Upper lobe of left lung (tissue), 6 donors: ENCODE measurements around the gene STAU1. TPM values are rescaled to one million over a fixed set of nuclear protein-coding genes. Genes with fewer than 3 reads are reported as not detected.
"Not testable (repeated sequence)": the region's sequence is repeated elsewhere in the genome, so short reads cannot be mapped to it uniquely, and the experiment has no call there.

ENCODE experiments used
- ATAC-seq, 2 donors: fragments of 200-7000 bp; cut with Tn5 transposase; one replicate each; pipeline ENCODE4 v1.9.1; 2022; ENCODE audit warnings: mild to moderate bottlenecking in 2 of 2, moderate library complexity in 2 of 2; ENCODE audit not compliant: low FRiP score in 2 of 2
- DNase-seq, 2 donors: peaks; one replicate each; pipeline ENCODE4 v3.0.0-alpha.2; 2019 to 2020
- H3K27ac ChIP-seq, 4 donors: fragments of 200-600 bp; sonication (generic); one replicate each; pipeline ENCODE4 v1.5.1; 2016 to 2019
- H3K27me3 ChIP-seq, 4 donors: fragments of 200-600 bp; sonication (generic); one replicate each; pipeline ENCODE4 v1.5.1; 2017 to 2019
- H3K36me3 ChIP-seq, 4 donors: fragments of 200-600 bp; sonication (generic); one replicate each; pipeline ENCODE4 v1.5.1; 2016 to 2019
- H3K4me1 ChIP-seq, 4 donors: fragments of 200-600 bp; sonication (generic); one replicate each; pipeline ENCODE4 v1.5.1; 2018 to 2019
- H3K4me3 ChIP-seq, 4 donors: fragments of 200-600 bp; sonication (generic); one replicate each; pipeline ENCODE4 v1.5.1; 2017 to 2019; ENCODE audit warnings: mild to moderate bottlenecking in 2 of 4, moderate library complexity in 1 of 4
- H3K9me3 ChIP-seq, 4 donors: fragments of 200-600 bp; sonication (generic); one replicate each; pipeline ENCODE4 v1.5.1; 2018 to 2019
- EP300 ChIP-seq, 4 donors: sonication (generic); formaldehyde crosslinking; IDR thresholded peaks; one replicate each; pipeline ENCODE4 v1.5.1; 2017; ENCODE audit warnings: antibody characterized with exemption in 4 of 4, control low read depth in 2 of 4
- POLR2A ChIP-seq, 4 donors: fragments of 450-650 bp; IDR thresholded peaks; one replicate each; pipeline ENCODE4 v1.5.1; 2016 to 2017; ENCODE audit warnings: antibody characterized with exemption in 4 of 4, mild to moderate bottlenecking in 2 of 4
- POLR2AphosphoS5 ChIP-seq, 2 donors: sonication (generic); formaldehyde crosslinking; IDR thresholded peaks; one replicate each; pipeline ENCODE4 v1.5.1; 2017; ENCODE audit warnings: antibody characterized with exemption in 2 of 2
- WGBS, 2 donors: methylation state at CpG; one replicate each; pipeline ENCODE4 v1.1.5; 2017 to 2018; 5-methylcytosine and 5-hydroxymethylcytosine counted together
- total RNA-seq, 6 donors: library from RNA; depleted of rRNA in 4 of 6; stranded (reverse); fragments of >200 nt in 4 of 6; gene quantifications; one replicate each; pipeline versions ENCODE4 v1.1.0 to v1.2.1, GENCODE V29; 2016 to 2021
- TF ChIP-seq, protein P1 (sequence below), 6 experiments: fragments of 450-650 bp in 4 of 6; fragments of 200-600 bp in 2 of 6; sonication (generic) in 2 of 6; IDR thresholded peaks; one replicate each; pipeline ENCODE4 v1.5.1; 2016 to 2019; ENCODE audit warnings: antibody characterized with exemption in 6 of 6
- donor health status: DM: no; HTN: no; CAD: no; lungs with moderate emphysema.
- donor health status: DM: no; HTN: yes; CAD: no; lungs with severe emphysema.

The STAU1 gene
- total RNA-seq, 6 donors from 2014 or later, result 69.1 to 97.7 (median 73.5) TPM

DNA sequence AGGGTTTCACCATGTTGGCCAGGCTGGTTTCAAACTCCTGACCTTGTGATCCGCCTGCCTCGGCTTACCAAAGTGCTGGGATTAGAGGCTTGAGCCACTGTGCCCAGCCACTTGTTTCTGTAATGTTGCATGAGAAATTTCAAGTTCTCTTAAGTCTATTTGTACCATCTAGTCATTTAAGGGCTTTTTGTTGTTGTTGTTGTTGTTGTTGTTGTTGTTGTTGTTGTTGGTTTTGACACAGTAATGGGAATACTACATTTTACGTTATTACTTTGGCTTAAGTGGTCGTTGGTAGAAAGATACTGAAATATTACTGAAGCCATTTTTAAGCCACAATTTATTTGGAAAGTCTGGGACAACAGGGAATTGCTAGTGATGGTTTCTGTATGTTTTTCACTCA is 90.0 kb downstream of the STAU1 start:
- H3K27ac ChIP-seq, result no peak overlapping the region
- DNase-seq (no peak), ATAC-seq (no peak)
- H3K4me3 ChIP-seq, result no peak overlapping the region
- peaks cover 0 to 5% (median 1%) of the 10 kb centered on the region in 4 donors for H3K4me1 ChIP-seq
- H3K9me3 ChIP-seq, result no peaks in the 10 kb centered on the region
- no peaks in the 10 kb centered on the region for H3K27me3 ChIP-seq
- peaks cover 32 to 86% (median 43%) of the 10 kb centered on the region in 4 donors for H3K36me3 ChIP-seq
- TF ChIP-seq POLR2AphosphoS5 (IDR thresholded peaks at IDR 0.05), result no peak
- TF ChIP-seq, protein P1, sequence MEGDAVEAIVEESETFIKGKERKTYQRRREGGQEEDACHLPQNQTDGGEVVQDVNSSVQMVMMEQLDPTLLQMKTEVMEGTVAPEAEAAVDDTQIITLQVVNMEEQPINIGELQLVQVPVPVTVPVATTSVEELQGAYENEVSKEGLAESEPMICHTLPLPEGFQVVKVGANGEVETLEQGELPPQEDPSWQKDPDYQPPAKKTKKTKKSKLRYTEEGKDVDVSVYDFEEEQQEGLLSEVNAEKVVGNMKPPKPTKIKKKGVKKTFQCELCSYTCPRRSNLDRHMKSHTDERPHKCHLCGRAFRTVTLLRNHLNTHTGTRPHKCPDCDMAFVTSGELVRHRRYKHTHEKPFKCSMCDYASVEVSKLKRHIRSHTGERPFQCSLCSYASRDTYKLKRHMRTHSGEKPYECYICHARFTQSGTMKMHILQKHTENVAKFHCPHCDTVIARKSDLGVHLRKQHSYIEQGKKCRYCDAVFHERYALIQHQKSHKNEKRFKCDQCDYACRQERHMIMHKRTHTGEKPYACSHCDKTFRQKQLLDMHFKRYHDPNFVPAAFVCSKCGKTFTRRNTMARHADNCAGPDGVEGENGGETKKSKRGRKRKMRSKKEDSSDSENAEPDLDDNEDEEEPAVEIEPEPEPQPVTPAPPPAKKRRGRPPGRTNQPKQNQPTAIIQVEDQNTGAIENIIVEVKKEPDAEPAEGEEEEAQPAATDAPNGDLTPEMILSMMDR (IDR thresholded peaks at IDR 0.05), result no peak
- no peak for TF ChIP-seq POLR2A (IDR thresholded peaks at IDR 0.05)
- no peak for TF ChIP-seq EP300 (IDR thresholded peaks at IDR 0.05)
- WGBS, 2 donors, result 97 to 98% methylated on average over 4 of the region's 4 CpGs

DNA sequence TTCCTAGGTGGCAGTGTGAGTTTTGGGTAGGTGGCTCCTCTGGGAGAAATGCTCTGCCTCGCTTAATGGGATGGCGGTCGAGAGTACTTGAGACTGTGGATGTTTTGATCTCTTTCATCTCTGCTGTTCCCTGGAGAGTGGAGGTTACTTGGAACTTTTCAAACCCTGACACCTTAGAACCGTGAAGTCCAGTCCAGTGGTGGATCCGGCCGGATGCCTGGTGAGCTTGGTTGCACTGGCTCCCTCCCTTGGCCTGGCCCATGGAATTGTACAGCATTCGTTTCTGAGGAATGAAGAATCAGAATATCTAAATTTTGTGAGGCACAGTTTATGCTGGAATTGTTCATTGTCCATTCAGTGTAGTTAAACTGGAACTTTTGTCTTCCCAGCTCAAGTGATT is 91.0 kb downstream of the STAU1 start:
- H3K36me3 ChIP-seq, result peaks cover 26 to 86% (median 40%) of the 10 kb centered on the region in 4 donors
- H3K4me3 ChIP-seq, result no peak overlapping the region
- no peaks in the 10 kb centered on the region for H3K9me3 ChIP-seq
- no peak for TF ChIP-seq POLR2A (IDR thresholded peaks at IDR 0.05)
- TF ChIP-seq, protein P1 (IDR thresholded peaks at IDR 0.05), result no peak
- WGBS, 2 donors, result 90 to 93% methylated on average over 7 of the region's 7 CpGs
- H3K27me3 ChIP-seq, result no peaks in the 10 kb centered on the region
- ATAC-seq (no peak), DNase-seq (no peak)
- H3K4me1 ChIP-seq, result peaks cover 0 to 5% (median 1%) of the 10 kb centered on the region in 4 donors
- H3K27ac ChIP-seq, result no peak overlapping the region

DNA sequence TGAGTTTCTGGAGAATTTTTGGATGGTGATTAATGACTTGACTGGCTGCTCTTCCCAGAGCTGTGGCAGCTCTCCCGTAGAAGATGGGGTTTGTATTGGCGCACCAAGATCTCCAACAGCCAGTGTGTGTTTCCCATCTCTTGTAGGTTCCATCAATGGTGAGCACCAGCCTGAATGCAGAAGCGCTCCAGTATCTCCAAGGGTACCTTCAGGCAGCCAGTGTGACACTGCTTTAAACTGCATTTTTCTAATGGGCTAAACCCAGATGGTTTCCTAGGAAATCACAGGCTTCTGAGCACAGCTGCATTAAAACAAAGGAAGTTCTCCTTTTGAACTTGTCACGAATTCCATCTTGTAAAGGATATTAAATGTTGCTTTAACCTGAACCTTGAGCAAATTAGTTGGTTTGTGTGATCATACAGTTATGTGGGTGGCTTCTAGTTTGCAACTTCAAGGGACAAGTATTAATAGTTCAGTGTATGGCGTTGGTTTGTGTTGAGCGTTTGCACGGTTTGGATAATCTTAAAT is 91.9 kb downstream of the STAU1 start:
- Histone ChIP-seq H3K36me3 (peaks cover 33 to 86% (median 44%) of the 10 kb centered on the region in 4 donors), H3K27me3 (no peaks in the 10 kb centered on the region), H3K4me1 (peaks cover 0 to 5% (median 1%) of the 10 kb centered on the region in 4 donors), H3K27ac (no peak overlapping the region), H3K4me3 (no peak overlapping the region), H3K9me3 (no peaks in the 10 kb centered on the region)
- 91 to 93% methylated on average over 7 of the region's 7 CpGs for WGBS, 2 donors
- DNase-seq (no peak), ATAC-seq (no peak)
- no peak for TF ChIP-seq POLR2AphosphoS5 (IDR thresholded peaks at IDR 0.05)
- TF ChIP-seq EP300 (IDR thresholded peaks at IDR 0.05), result no peak
- TF ChIP-seq, protein P1 (IDR thresholded peaks at IDR 0.05), result no peak
- TF ChIP-seq POLR2A (IDR thresholded peaks at IDR 0.05), result no peak

DNA sequence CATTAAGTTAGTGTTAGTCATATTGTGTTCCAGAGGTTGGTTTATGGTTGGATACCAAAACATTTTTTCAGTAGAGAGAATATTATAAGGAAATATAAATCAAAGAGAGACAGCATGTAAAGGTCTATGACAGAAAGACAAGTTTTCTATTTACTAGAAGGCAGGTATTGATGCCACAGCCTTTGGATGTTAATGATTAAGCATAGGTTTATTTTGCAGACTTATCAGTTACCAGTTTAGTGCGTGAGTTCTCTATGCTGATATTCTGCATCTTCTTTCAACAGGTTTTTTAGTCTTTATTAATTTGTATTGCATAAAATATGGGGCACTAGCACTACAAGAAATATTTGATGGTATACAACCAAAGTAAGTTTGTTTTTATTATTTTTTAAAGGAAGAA is 96.4 kb downstream of the STAU1 start:
- no peak for DNase-seq
- H3K4me3 ChIP-seq, result no peak overlapping the region
- no peaks in the 10 kb centered on the region for H3K4me1 ChIP-seq
- peaks cover 38 to 99% (median 69%) of the 10 kb centered on the region in 4 donors for H3K36me3 ChIP-seq
- no peak overlapping the region for H3K27ac ChIP-seq
- ATAC-seq, result no peak
- no peaks in the 10 kb centered on the region for H3K27me3 ChIP-seq
- 92 to 100% methylated on average over 1 of the region's 1 CpG for WGBS, 2 donors
- no peaks in the 10 kb centered on the region for H3K9me3 ChIP-seq
- TF ChIP-seq POLR2AphosphoS5 (IDR thresholded peaks at IDR 0.05), result no peak
- TF ChIP-seq, protein P1 (IDR thresholded peaks at IDR 0.05), result no peak

DNA sequence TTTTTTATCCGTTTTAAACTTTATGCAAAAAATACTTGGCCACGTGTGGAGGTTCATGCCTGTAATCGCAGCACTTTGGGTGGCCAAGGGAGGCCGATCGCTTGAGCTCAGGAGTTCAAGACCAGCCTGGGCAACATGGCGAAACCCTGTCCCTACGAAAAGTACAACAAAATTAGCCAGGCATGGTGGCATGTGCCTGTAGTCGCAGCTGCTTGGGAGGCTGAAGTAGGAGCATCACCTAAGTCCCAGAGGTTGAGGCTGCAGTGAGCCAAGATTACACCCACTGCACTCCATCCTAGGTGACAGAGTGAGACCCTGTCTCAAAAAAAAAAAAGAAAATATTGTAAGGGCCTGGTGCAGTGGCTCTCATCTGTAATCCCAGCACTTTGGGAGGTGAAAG is 97.0 kb downstream of the STAU1 start:
- H3K27me3 ChIP-seq, result no peaks in the 10 kb centered on the region
- H3K36me3 ChIP-seq, result peaks cover 31 to 99% (median 72%) of the 10 kb centered on the region in 4 donors
- H3K27ac ChIP-seq, result no peak overlapping the region
- no peaks in the 10 kb centered on the region for H3K4me1 ChIP-seq
- H3K4me3 ChIP-seq, result no peak overlapping the region
- no peak for ATAC-seq
- DNase-seq, result no peak
- no peak for TF ChIP-seq POLR2A (IDR thresholded peaks at IDR 0.05)
- TF ChIP-seq EP300 (IDR thresholded peaks at IDR 0.05), result no peak
- TF ChIP-seq, protein P1 (IDR thresholded peaks at IDR 0.05), result no peak
- no peak for TF ChIP-seq POLR2AphosphoS5 (IDR thresholded peaks at IDR 0.05)
- 94 to 97% methylated on average over 8 of the region's 8 CpGs for WGBS, 2 donors
- no peaks in the 10 kb centered on the region for H3K9me3 ChIP-seq

DNA sequence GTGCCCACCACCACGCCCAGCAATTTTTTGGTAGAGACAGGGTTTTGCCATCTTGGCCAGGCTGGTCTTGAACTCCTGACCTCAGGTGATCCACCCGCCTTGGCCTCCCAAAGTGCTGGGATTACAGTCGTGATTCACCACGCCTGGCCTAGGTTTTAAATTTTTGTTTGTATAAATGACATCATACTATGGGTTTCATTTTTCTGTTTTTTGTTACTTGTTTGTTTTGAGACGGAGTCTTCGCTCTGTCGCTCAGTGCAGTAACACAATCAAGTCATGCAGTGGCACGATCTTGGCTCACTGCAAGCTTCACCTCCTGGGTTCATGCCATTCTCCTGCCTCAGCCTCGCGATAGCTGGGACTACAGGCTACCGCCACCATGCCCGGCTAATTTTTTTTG is 105.8 kb downstream of the STAU1 start:
- H3K4me1 ChIP-seq, H3K4me3 ChIP-seq, DNase-seq, H3K9me3 ChIP-seq, ATAC-seq, H3K27ac ChIP-seq, H3K27me3 ChIP-seq: not testable (repeated sequence)
- 97% methylated on average over 12 of the region's 12 CpGs for WGBS, 2 donors
- peaks cover 32 to 100% (median 73%) of the 10 kb centered on the region in 4 donors for H3K36me3 ChIP-seq
